M059J (cell line): ENCODE results near the gene TIMM22. TPM values are rescaled to one million over a fixed set of nuclear protein-coding genes. Genes with fewer than 3 reads are reported as not detected.

Experiments
- total RNA-seq: library from RNA; depleted of rRNA; stranded (reverse); fragments of >200 nt; shearing (Covaris generic); gene quantifications from 2 replicates; pipeline ENCODE4 v1.2.3, GENCODE V29; 2014; rRNA removed

Gene TIMM22
- total RNA-seq, 1 experiment from 2014 or later: 19.2 TPM

Other genes starting within 250 kb of the TIMM22 start
- 6.7 and 13.4 TPM in 2 replicates for gene GEMIN4, start 244.9 kb upstream of the TIMM22 start, total RNA-seq
- gene GLOD4, start 214.8 kb upstream of the TIMM22 start, total RNA-seq: 84.3 and 116 TPM in 2 replicates
- gene MRM3, start 214.8 kb upstream of the TIMM22 start, total RNA-seq: 12.1 and 19.2 TPM in 2 replicates
- 22.6 and 32.8 TPM in 2 replicates for gene NXN, start 17.4 kb upstream of the TIMM22 start, total RNA-seq
- gene ABR, start 182.9 kb downstream of the TIMM22 start, total RNA-seq: 31.7 and 47.3 TPM in 2 replicates